Spinal cord (tissue), 10 donors: ENCODE results near the gene CYB5R3. TPM values are rescaled to one million over a fixed set of nuclear protein-coding genes. Genes with fewer than 3 reads are reported as not detected.
A peak's percentile ranks its signal among the peaks of the same experiment; 100 is the strongest.
"Not testable (repeated sequence)": the region's sequence is repeated elsewhere in the genome, so short reads cannot be mapped to it uniquely, and the experiment has no call there.

Experiments used
- DNase-seq, 6 donors: peaks; one replicate each; pipeline versions ENCODE4 v3.0.0 to v3.0.0-alpha.2; 2013 to 2015; ENCODE audit warnings: low spot score in 6 of 6, low read depth in 4 of 6
- H3K27ac ChIP-seq: one replicate; pipeline ENCODE4 v1.5.1; 2013; ENCODE audit warnings: low read depth, low read length, control low read depth
- H3K27me3 ChIP-seq: one replicate; pipeline ENCODE4 v1.6.1; 2013; ENCODE audit warnings: low read length; ENCODE audit not compliant: control insufficient read depth, insufficient read depth
- H3K36me3 ChIP-seq: one replicate; pipeline ENCODE4 v1.6.1; 2013; ENCODE audit warnings: low read length; ENCODE audit not compliant: control insufficient read depth, insufficient read depth
- H3K4me1 ChIP-seq: one replicate; pipeline ENCODE4 v1.6.1; 2013; ENCODE audit warnings: low read length; ENCODE audit not compliant: control insufficient read depth, insufficient read depth
- H3K4me3 ChIP-seq: one replicate; pipeline ENCODE4 v1.5.1; 2013; ENCODE audit warnings: low read depth, low read length, control low read depth
- H3K9me3 ChIP-seq: one replicate; pipeline ENCODE4 v1.6.1; 2013; ENCODE audit warnings: low read length; ENCODE audit not compliant: control insufficient read depth, insufficient read depth
- WGBS: methylation state at CpG from one replicate; pipeline ENCODE4 v1.1.5; 2013; ENCODE audit warnings: missing lambda C conversion rate; ENCODE audit not compliant: insufficient coverage; 5-methylcytosine and 5-hydroxymethylcytosine counted together
- polyA plus RNA-seq, 2 donors: library from polyadenylated mRNA; unstranded; fragments of 120-200 nt; gene quantifications; one replicate each; pipeline ENCODE4 v1.2.1, GENCODE V29; 2013; ENCODE audit not compliant: insufficient read length in 2 of 2
- total RNA-seq, 2 donors: library from RNA; depleted of rRNA in 1 of 2; stranded (reverse); fragments of 120-200 nt in 1 of 2; fragments of >200 nt in 1 of 2; gene quantifications; one replicate each; pipeline versions ENCODE4 v1.2.3 to v1.2.4, GENCODE V29; 2013 to 2014
- donor health status: healthy.

The CYB5R3 gene
- total and polyA plus RNA-seq, 4 donors, result 30.1 to 184 (median 128) TPM

- no peak overlapping the region for H3K27ac ChIP-seq
Measured at GRCh38 chr22:42619261-42620063, 29.7 kb downstream of the CYB5R3 start.

GRCh38 chr22:42617155-42617983 is 31.8 kb downstream of the CYB5R3 start:
- H3K27me3 ChIP-seq, result no peaks in the 10 kb centered on the region
- H3K27ac ChIP-seq, result no peak overlapping the region
- H3K36me3 ChIP-seq, result peaks cover 35% of the 10 kb centered on the region
- no peak for DNase-seq
- H3K4me1 ChIP-seq, result peaks cover 40% of the 10 kb centered on the region
- H3K9me3 ChIP-seq, result no peaks in the 10 kb centered on the region
- 59% methylated on average over 15 of the region's 20 CpGs for WGBS
- H3K4me3 ChIP-seq, result no peak overlapping the region

More at GRCh38 chr22:42619261-42620063, 29.7 kb downstream of the CYB5R3 start:
- Histone ChIP-seq H3K9me3 (no peaks in the 10 kb centered on the region), H3K36me3 (peaks cover 50% of the 10 kb centered on the region), H3K4me3 (no peak overlapping the region), H3K27me3 (no peaks in the 10 kb centered on the region), H3K4me1 (peaks cover 36% of the 10 kb centered on the region)
- DNase-seq, result no peak
- WGBS, result 95% methylated on average over 33 of the region's 35 CpGs

GRCh38 chr22:42615860-42616175 is 33.4 kb downstream of the CYB5R3 start:
- peaks cover 47% of the 10 kb centered on the region for H3K4me1 ChIP-seq
- peaks cover 31% of the 10 kb centered on the region for H3K36me3 ChIP-seq
- 11% methylated on average over 3 of the region's 13 CpGs for WGBS
- H3K27me3 ChIP-seq, H3K9me3 ChIP-seq, DNase-seq: not testable (repeated sequence)
- H3K4me3 ChIP-seq, result peak overlapping the region; percentile 85
- peak overlapping the region; percentile 98 for H3K27ac ChIP-seq

- Histone ChIP-seq H3K9me3 (no peaks in the 10 kb centered on the region), H3K4me1 (peaks cover 52% of the 10 kb centered on the region), H3K27me3 (no peaks in the 10 kb centered on the region), H3K27ac (peak overlapping the region; percentile 98), H3K36me3 (peaks cover 26% of the 10 kb centered on the region), H3K4me3 (peak overlapping the region; percentile 85)
- peak; percentile 80 to 99 (median 90) for DNase-seq
- WGBS, result 0% methylated on average over 26 of the region's 35 CpGs
Measured at GRCh38 chr22:42615092-42615859, 33.9 kb downstream of the CYB5R3 start.

- H3K36me3 ChIP-seq, result peaks cover 18% of the 10 kb centered on the region
- peak within 1 kb of the TSS; percentile 85 for H3K4me3 ChIP-seq
- H3K9me3 ChIP-seq, result no peaks in the 10 kb centered on the region
- H3K27me3 ChIP-seq, result no peaks in the 10 kb centered on the region
- H3K27ac ChIP-seq, result peak within 1 kb of the TSS; percentile 98
- peaks cover 60% of the 10 kb centered on the region for H3K4me1 ChIP-seq
- DNase-seq, result peak; percentile 97 to 99 (median 98)
- WGBS, result 0% methylated on average over 77 of the region's 85 CpGs
Measured at GRCh38 chr22:42614312-42615091, 34.7 kb downstream of the CYB5R3 start, which contains the start of gene POLDIP3. Gene POLDIP3 (minus strand): TSS chr22:42614883. CDS start chr22:42614857, 26 bp downstream.

- Histone ChIP-seq H3K4me1 (peaks cover 66% of the 10 kb centered on the region), H3K27ac (peak overlapping the region; percentile 98), H3K9me3 (no peaks in the 10 kb centered on the region), H3K36me3 (peaks cover 12% of the 10 kb centered on the region), H3K4me3 (peak overlapping the region; percentile 85), H3K27me3 (no peaks in the 10 kb centered on the region)
- 0% methylated on average over 3 of the region's 10 CpGs for WGBS
- no peak for DNase-seq
Measured at GRCh38 chr22:42613872-42614301, 35.3 kb downstream of the CYB5R3 start.

GRCh38 chr22:42612336-42612735 is 36.9 kb downstream of the CYB5R3 start:
- 72% methylated on average over 5 of the region's 11 CpGs for WGBS
- H3K4me3 ChIP-seq, result no peak overlapping the region
- H3K9me3 ChIP-seq, result no peaks in the 10 kb centered on the region

GRCh38 chr22:42611051-42611450 is 38.1 kb downstream of the CYB5R3 start:
- WGBS, result 100% methylated on average over 1 of the region's 1 CpG
- Histone ChIP-seq H3K36me3 (peaks cover 21% of the 10 kb centered on the region), H3K4me1 (peaks cover 66% of the 10 kb centered on the region), H3K27ac (no peak overlapping the region), H3K4me3 (no peak overlapping the region), H3K27me3 (no peaks in the 10 kb centered on the region), H3K9me3 (no peaks in the 10 kb centered on the region)
- DNase-seq, result no peak

More at GRCh38 chr22:42612336-42612735, 36.9 kb downstream of the CYB5R3 start:
- Histone ChIP-seq H3K36me3 (peaks cover 15% of the 10 kb centered on the region), H3K4me1 (peaks cover 75% of the 10 kb centered on the region), H3K27me3 (no peaks in the 10 kb centered on the region), H3K27ac (no peak overlapping the region)
- no peak for DNase-seq
